ENCODE results near the gene TMEM205. TPM values are rescaled to one million over a fixed set of nuclear protein-coding genes. Genes with fewer than 3 reads are reported as not detected.

TMEM205 gene
- total and polyA plus RNA-seq, 10 of the 15 experiments (the other 5 are each of a cell fraction or from before 2014, with no cell fraction given) = 27.8 to 144 (median 88.3) TPM

DNA sequence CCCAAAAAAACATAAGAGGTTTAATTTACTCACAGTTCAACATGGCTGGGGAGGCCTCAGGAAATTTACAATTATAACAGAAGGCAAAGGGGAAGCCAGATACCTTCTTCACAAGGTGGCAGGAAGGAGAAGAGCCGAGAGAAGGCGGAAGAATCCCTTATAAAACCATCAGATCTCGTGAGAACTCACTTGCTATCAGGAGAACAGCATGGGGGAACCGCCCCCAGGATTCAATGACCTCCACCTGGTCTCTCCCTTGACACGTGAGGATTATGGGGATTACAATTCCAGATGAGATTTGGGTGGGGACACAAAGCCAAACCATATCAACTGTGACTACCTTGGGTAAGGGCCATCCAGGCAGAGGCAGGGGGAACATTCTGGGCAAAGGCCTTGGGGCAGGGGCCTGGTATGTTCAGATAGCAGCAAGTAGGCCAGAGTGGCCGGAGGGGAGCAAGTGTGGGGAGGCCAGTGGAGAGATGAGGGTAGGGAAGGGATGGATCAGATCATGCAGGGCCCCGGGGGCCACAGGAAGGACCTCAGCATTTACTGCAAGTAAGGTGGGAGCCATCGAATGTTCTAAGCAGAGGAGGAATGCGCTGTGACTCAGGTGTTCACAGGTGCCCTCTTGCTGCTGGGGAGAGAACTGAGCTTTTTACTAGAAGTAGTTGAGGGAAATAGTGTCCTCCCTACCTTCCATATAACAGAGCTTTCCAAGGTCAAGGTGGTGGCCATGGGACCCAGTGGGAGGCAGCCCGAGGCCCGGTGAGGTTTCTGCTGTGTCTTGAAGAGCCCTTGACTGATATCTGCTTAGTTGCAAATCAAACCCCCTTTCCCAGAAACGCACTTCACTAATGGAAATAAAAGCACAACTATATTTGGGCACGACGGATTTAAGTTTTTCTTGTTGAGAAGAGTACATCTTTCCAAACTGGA lies 24.6 kb downstream of the TMEM205 start:
- ChIA-PET RAD21 (ENCODE audit: unreplicated experiment) (no interaction called here), POLR2A (interaction anchor here (0.7 to 4.2 kb wide), 4 partner anchors 9 to 138 kb away, joined by 3 to 23 read pairs (median 10); partner anchors contain the start of genes CCDC159 and TMEM205), CTCF (interaction anchor here (0.5 to 2.0 kb wide), 6 partner anchors 18 to 198 kb away, joined by 4 to 10 read pairs (median 4); partner anchors contain the start of gene RAB3D), SMC1A (ENCODE audit: uncharacterized antibody, unreplicated experiment) (interaction anchor here (0.6 to 2.2 kb wide), 4 partner anchors 20 to 115 kb away, joined by 3 to 13 read pairs (median 6); partner anchors contain the start of gene SWSAP1)
- Histone ChIP-seq H3K9ac (ENCODE audit: control insufficient read depth, insufficient read depth, low read length) (no peak overlapping the region), H3K4me3 (no peak overlapping the region), H2AFZ (ENCODE audit: control insufficient read depth, low read depth, low read length) (no peak overlapping the region), H3K36me3 (ENCODE audit: control insufficient read depth in 2 of 2, insufficient read depth in 2 of 2, low read length in 1 of 2) (no peaks in the 10 kb centered on the region), H3K79me2 (ENCODE audit: control insufficient read depth, insufficient read depth, low read length) (no peaks in the 10 kb centered on the region), H3K9me3 (replicated peaks; ENCODE audit: control insufficient read depth, insufficient read depth, low read length) (peaks cover 3% of the 10 kb centered on the region; the same call in 2 of the 3 replicates), H3K27ac (ENCODE audit: control insufficient read depth, insufficient read depth) (no peak overlapping the region), H3K27me3 (replicated peaks in 1 of 2; ENCODE audit: control insufficient read depth in 2 of 2, insufficient read depth in 2 of 2, low read length in 1 of 2) (no peaks in the 10 kb centered on the region), H4K20me1 (ENCODE audit: control insufficient read depth, insufficient read depth) (no peaks in the 10 kb centered on the region), H3K4me2 (ENCODE audit: control insufficient read depth, insufficient read depth) (no peak overlapping the region), H3K4me1 (ENCODE audit: control insufficient read depth, insufficient read depth, low read length) (peaks cover 59% of the 10 kb centered on the region)
- no peak for TF ChIP-seq NBN (IDR thresholded peaks at IDR 0.05)
- no peak for TF ChIP-seq STAT3 (IDR thresholded peaks at IDR 0.05; ENCODE audit: low read depth, low read length)
- TF ChIP-seq, protein P1, sequence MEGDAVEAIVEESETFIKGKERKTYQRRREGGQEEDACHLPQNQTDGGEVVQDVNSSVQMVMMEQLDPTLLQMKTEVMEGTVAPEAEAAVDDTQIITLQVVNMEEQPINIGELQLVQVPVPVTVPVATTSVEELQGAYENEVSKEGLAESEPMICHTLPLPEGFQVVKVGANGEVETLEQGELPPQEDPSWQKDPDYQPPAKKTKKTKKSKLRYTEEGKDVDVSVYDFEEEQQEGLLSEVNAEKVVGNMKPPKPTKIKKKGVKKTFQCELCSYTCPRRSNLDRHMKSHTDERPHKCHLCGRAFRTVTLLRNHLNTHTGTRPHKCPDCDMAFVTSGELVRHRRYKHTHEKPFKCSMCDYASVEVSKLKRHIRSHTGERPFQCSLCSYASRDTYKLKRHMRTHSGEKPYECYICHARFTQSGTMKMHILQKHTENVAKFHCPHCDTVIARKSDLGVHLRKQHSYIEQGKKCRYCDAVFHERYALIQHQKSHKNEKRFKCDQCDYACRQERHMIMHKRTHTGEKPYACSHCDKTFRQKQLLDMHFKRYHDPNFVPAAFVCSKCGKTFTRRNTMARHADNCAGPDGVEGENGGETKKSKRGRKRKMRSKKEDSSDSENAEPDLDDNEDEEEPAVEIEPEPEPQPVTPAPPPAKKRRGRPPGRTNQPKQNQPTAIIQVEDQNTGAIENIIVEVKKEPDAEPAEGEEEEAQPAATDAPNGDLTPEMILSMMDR (IDR thresholded peaks at IDR 0.05 in 2 of 3, conservative IDR thresholded peaks at IDR 0.05 in 1 of 3; ENCODE audit: control insufficient read depth in 2 of 3, extremely low read depth in 1 of 3, insufficient read depth in 1 of 3, low read depth in 3 of 3, low read length in 3 of 3) = peak in 2 of 3 experiments; percentile 16 to 23; a peak in 1 of 6 replicates
- 0 out of 3 replicates have a peak, but pooled peaks have one; percentile 15 for TF ChIP-seq POU2F2 (IDR thresholded peaks at IDR 0.05; ENCODE audit: borderline replicate concordance, low read depth, low read length)
- no peak for TF ChIP-seq LARP7 (IDR thresholded peaks at IDR 0.05)
- intact Hi-C loops (cut with micrococcal nuclease; ENCODE audit: unreplicated experiment) (no loop called here), in situ Hi-C loops (cut with MboI) (no loop called here)
- ATAC-seq = no peak
- WGBS (ENCODE audit: insufficient coverage, insufficient replicate concordance, low lambda C conversion rate, missing lambda C conversion rate) = 74% methylated on average over 14 of the region's 14 CpGs
- no peak for DNase-seq (ENCODE audit: low read depth, low spot score)
- FAIRE-seq = no peak
- no TSS peak for BruUV-seq (replicated peaks)
